GM19452 (cell line): ENCODE results near the gene OR1F1.
"Not testable (repeated sequence)": the region's sequence is repeated elsewhere in the genome, so short reads cannot be mapped to it uniquely, and the experiment has no call there.

Experiments used
- ATAC-seq: cut with Tn5 transposase; IDR thresholded peaks from one replicate; pipeline ENCODE4 v1.9.1; 2021; ENCODE audit not compliant: unreplicated experiment

The OR1F1 gene

DNA sequence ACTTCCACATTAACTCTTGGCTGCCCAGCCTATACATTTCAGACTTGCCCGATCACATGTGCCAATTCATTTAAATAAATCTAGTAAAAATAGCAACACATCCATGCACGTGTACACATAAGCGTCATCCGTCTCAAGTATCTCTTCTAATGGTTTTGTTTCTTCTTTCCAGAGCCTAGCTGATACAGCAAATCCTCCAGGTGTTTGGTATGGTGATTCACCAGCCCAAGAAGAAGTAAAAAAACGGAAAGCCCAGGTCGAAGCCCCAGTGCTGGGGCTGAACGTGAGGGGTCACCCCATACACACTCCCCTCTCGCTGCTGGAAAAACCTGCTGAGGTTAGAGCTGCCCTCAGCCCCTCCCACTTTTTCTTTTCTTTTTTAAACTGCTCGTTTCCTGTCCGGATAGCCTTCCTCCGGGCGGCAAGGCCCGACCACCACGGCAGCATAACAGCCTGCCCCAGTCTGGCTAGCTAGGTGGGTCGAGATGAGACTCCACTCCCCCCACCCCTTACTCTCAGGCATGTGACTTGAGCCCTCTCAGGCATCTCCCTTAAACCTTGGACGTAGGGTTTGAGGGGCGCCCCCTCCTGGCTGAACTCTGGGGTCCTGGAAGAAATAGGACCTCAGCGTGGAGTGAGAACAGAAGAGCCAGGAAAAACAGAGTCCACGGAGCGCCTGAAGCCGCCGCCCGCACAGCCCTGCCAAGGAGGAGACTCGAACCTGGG, 13.9 kb upstream of the OR1F1 start:
- ATAC-seq = no peak

DNA sequence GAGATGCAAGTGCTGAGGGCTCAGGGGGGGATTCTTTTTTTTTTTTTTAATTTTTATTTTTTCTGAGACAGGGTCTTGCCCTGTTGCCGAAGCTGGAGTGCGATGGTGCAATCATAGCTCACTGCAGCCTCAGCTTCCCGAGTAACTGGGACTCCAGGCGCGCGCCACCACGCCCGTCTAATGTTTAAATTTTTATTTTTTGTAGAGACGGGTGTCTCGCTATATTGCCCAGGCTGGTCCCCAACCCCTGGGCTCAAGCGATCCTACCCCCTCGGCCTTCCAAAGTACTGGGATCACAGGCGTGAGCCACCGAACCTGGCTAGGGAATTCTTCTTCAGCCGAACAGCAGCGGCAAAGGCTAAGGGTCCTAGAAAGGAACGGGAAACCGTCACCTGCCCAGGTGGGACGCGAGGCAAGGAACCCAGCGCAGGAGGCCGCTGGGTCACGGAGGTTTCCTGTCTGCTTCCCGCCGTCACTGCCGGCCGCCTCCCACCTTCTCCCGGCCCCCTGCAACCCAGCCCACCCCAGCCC, 13.3 kb upstream of the OR1F1 start:
- ATAC-seq = no peak

- no peak for ATAC-seq
Observed at GRCh38 chr16:3175157-3176093, 12.6 kb upstream of the OR1F1 start.

- ATAC-seq = no peak
Observed at GRCh38 chr16:3179651-3180050, 8.4 kb upstream of the OR1F1 start.

DNA sequence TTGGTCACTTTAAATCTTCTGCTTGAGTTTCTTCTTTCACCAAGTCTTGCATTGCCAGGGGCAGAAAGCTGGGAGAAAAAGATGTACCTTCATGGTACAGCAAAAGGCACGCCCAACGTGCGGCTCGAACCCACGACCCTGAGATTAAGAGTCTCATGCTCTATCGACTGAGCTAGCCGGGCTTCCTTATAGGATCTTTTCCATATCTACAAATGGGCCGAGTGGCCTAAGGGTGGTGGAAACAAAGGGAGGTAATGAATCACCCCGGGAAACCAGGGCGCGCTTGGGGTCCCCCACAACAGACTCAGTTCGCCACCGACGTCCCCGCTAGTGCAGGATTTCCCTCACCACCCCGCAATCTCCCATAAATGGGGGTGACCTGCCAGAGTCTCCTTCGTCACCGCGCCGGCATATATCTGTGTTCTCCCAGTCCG, 7.5 kb upstream of the OR1F1 start:
- ATAC-seq = no peak

DNA sequence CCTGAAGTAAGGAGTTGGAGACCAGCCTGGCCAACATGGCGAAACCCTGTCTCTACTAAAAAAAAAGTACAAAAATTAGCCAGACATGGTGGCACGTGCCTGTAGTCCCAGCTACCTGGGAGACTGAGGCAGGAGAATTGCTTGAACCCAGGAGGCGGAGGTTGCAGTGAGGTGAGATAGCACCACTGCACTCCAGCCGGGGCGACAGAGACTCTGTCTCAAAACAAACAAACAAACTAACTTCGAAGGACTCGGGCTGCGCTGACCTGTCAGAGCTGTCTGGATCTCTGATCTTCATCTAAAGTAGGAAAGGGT, 5.8 kb upstream of the OR1F1 start:
- not testable (repeated sequence) for ATAC-seq

DNA sequence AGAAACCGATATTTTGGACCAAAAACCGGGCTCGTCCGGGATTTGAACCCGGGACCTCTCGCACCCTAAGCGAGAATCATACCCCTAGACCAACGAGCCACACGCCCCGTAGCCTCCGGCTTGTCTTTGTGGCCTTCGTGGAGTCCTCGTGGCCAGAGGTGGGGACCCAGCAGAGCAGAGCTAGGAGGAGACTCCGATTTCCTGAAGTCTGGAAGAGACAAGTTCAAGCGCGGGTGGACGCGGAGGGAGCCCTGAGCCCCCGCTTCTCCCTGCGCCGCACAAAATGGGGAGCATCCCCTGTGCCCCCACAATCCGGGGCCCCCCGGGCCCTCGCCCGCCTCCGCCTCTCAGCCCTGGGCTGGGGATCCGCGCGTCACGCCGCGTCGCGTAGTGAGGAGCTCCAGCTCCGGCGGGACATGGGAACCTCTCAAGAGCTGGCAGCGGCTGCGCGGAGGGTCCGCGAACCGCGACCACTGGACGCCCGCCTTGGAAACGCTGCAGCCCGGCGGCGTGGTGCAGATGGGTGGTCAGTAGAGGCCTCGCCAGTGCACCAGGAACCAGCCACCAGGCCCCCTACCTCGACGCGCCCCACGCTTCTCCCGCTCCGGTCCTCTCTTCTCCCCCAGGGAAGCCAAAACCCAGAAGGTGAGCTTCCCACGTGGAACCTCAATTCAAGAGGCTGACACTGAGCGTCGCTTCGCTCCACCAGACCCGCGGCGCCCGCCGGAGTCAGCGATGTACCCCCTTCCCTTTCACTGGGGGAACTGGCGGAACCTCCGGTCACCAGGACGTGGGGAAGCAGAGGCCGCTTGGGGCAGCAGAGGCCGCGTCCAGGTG, 5.2 kb upstream of the OR1F1 start:
- no peak for ATAC-seq

- ATAC-seq = no peak
Observed at GRCh38 chr16:3183445-3184139, 4.4 kb upstream of the OR1F1 start.

DNA sequence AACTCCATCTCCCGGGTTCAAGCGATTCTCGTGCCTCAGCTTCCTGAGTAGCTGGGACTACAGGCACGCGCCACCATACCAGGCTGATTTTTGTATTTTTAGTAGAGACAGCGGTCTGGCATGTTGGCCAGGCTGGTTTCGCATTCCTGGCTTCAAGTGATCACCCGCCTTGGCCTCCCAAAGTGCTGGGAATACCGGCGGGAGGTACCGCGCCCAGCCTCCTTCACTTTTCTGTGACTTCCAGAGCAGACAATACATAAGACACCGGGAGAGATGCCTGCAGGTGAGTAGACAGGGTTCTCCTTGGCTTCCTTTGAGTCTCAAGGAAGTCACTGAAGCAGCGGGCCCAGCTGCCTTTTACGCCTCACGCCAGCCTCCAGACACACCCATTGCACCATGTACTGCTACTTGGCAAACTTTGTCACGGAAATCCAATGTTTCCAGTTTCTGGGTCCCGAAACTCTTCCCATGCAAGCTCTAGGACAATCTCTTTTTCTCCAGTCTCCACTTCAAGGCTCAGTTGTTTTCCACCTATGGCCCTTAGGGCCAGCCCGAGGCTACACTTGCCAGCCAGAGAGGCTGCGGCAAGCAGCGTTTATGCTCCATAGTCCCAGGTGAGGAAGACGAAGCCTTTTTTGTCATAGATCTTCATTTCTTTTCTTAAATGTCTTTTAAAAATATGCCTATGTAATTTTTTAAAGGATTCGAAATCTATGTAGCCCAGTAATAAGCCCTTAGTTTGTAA, 886 bp upstream of the OR1F1 start:
- ATAC-seq = no peak

DNA sequence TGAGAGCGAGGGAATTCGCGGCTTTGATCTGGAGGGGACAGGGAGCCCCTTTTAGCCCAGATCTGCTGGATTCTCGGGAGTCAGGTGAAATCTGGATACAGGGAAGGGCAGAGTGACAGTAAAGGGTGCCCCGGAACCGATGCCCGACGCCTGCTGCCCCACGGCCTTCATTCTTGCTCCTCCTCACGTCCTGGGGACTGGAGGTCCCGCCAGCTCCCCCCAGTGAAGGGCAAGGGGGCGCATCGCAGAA, 596 bp downstream of the OR1F1 start:
- no peak for ATAC-seq

GRCh38 chr16:3188925-3189825, 1.2 kb downstream of the OR1F1 start:
- ATAC-seq = no peak

DNA sequence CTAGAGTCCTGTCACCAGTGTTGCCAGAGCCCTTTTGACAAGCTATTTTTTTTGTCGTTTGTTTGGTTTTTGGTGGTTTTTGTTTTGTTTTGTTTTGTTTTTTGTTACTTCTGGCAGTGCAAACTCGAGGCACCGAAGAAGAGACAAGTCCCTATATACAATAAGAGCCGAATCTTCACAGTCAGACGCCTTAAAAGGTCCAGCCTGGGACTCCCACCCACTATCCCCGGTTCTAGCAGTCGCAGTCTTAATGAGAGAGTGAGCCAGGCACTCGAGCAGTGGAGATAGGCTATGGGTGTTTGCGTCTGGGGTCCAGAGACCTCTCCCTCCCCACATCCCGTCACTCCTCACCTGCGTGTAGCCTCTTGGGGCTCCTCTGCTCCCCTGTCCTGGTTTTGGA, 1.9 kb downstream of the OR1F1 start:
- no peak for ATAC-seq

GRCh38 chr16:3190949-3191353, 2.9 kb downstream of the OR1F1 start:
- no peak for ATAC-seq

- ATAC-seq = no peak
Observed at GRCh38 chr16:3192476-3193019, 4.5 kb downstream of the OR1F1 start.

DNA sequence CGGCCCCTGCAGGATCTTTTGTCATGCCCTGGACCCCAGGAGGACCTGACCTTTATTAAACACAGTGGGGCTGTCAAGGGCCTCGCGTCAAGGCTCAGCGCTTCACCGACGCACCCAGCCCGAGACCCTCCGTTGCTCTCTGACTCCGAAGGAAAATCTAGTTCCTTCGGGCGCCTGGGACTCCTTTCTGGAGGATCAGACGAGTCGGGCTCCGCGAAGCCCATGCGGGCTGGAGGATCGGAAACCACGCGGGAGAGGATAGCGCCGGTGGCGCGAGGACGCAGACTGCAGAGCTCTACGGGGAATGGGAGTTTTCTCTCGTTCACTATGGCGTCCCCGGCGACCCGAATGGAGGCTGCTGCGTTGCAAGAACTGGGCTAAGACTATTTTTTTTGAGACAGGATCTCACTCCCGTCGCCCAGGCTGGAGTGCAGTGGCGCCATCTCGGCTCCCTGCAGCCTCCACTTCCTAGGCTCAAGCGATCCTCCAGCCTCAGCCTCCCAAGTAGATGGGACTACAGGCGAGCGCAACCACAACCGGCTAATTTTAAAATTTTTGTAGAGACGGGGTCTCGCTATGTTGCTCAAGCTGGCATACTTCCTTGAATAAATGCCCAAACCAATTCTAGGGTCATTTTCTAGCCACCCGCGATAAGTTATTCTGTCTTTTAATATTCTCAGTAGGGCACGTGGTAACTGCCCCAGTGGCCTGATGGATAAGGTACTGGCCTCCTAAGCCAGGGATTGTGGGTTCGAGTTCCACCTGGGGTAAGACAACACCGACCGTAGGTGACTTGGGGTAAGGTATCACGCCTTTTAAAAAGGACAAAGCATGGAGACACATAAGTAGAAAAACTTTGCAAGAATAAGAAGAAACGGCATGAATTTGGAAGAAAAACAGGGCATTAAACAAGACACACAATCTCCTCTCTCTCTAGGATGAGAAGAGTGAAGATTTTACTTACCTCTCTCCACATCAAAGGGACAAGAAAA, 5.5 kb downstream of the OR1F1 start:
- ATAC-seq = no peak

DNA sequence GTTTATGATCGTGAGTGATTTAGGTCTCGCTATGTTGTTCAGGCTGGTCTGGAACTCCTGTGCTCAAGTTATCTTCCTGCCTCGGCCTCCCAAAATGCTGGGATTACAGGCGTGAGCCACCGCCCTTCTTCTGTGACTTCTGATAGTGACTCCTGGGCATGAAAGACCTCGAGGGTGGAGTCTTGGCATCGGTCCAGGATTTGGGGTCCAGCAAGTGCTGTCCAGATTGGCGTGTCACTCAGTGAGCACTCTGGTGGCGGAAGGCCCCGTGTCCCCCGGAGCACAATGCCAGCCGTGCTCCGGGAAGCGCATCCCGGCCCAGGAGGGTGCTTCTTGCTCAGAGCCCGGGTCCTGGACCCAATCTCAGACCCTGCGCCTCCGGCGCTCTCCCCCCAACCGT, 6.8 kb downstream of the OR1F1 start:
- no peak for ATAC-seq

DNA sequence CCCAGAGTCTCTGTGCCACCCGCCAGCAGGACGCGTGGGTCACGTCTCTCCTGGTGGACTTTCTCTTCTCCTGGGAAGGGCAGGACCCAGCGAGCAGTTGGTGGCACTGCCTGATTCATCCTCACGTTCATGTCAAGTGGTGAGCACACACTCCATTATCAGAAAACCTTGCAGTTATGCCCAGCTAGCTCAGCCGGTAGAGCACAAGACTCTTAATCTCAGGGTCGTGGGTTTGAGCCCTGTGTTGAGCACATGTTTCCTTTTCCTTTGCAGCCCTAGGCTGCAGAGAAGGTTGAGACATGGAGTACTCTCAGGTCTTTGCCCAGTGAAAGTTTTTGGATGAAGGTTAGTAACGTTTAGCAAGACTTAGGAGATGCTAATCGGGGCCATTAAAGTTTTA, 8.0 kb downstream of the OR1F1 start:
- ATAC-seq = no peak
